DOHH2 (cell line): Measurements from ENCODE around the gene FKBP5.

Source experiments
- H3F3A ChIP-seq: fragments of 200-600 bp; sonication (generic), shearing (Covaris generic); 2 replicates; pipeline ENCODE4 v1.6.0; 2016; ENCODE audit warnings: antibody characterized with exemption, mild to moderate bottlenecking; ENCODE audit not compliant: control insufficient read depth, insufficient read depth
- H3K27ac ChIP-seq: fragments of 200-600 bp; sonication (generic); 2 replicates; pipeline ENCODE4 v1.5.1; 2014; ENCODE audit warnings: low read depth, mild to moderate bottlenecking, low read length, moderate library complexity
- H3K27me3 ChIP-seq: fragments of 200-600 bp; sonication (generic); 2 replicates; pipeline ENCODE4 v1.6.1; 2014; ENCODE audit warnings: mild to moderate bottlenecking, low read length, mixed read lengths; ENCODE audit not compliant: control insufficient read depth
- H3K36me3 ChIP-seq: fragments of 200-600 bp; sonication (generic); 2 replicates; pipeline ENCODE4 v1.6.1; 2014; ENCODE audit warnings: mild to moderate bottlenecking, low read length, moderate library complexity, mixed read lengths; ENCODE audit not compliant: control insufficient read depth
- H3K4me1 ChIP-seq: fragments of 200-600 bp; sonication (generic); 2 replicates; pipeline ENCODE4 v1.6.1; 2014; ENCODE audit warnings: mild to moderate bottlenecking, low read length, mixed read lengths; ENCODE audit not compliant: control insufficient read depth
- H3K4me2 ChIP-seq: fragments of 200-600 bp; sonication (generic); 2 replicates; pipeline ENCODE4 v1.6.0; 2014; ENCODE audit warnings: mild to moderate bottlenecking, low read length, moderate library complexity
- H3K4me3 ChIP-seq: fragments of 200-600 bp; sonication (generic); 2 replicates; pipeline ENCODE4 v1.5.1; 2014; ENCODE audit warnings: mild to moderate bottlenecking, low read length, mixed read lengths
- H3K79me2 ChIP-seq: fragments of 200-600 bp; sonication (generic); 2 replicates; pipeline ENCODE4 v1.6.1; 2014; ENCODE audit warnings: mild to moderate bottlenecking, low read length, mixed read lengths; ENCODE audit not compliant: control insufficient read depth
- H3K9me2 ChIP-seq: fragments of 200-600 bp; sonication (generic); replicated peaks from 2 replicates; pipeline ENCODE4 v1.6.1; 2014; ENCODE audit warnings: mild to moderate bottlenecking, low read length, mixed read lengths; ENCODE audit not compliant: control insufficient read depth
- H3K9me3 ChIP-seq: fragments of 200-600 bp; sonication (generic); 2 replicates; pipeline ENCODE4 v1.6.1; 2014; ENCODE audit warnings: antibody characterized with exemption, low read length, mixed read lengths; ENCODE audit not compliant: control insufficient read depth, insufficient read depth
- H4K20me1 ChIP-seq: fragments of 200-600 bp; sonication (generic); 2 replicates; pipeline ENCODE4 v1.6.0; 2014; ENCODE audit warnings: low read depth, mild to moderate bottlenecking, antibody characterized with exemption, low read length, moderate library complexity; ENCODE audit not compliant: control insufficient read depth, insufficient read depth
- CTCF ChIP-seq: fragments of 200-600 bp; sonication (generic); IDR thresholded peaks from one replicate; pipeline ENCODE4 v1.5.1; 2014; ENCODE audit warnings: antibody characterized with exemption, mild to moderate bottlenecking, low read depth, low read length; ENCODE audit not compliant: poor library complexity, severe bottlenecking
- EZH2phosphoT487 ChIP-seq: fragments of 200-600 bp; sonication (generic); IDR thresholded peaks from 2 replicates; pipeline ENCODE4 v1.6.1; 2017; ENCODE audit warnings: borderline replicate concordance, mild to moderate bottlenecking, antibody characterized with exemption, low read length, moderate library complexity, mixed read lengths

FKBP5 gene

GRCh38 chr6:35590622-35591066 is 98.1 kb downstream of the FKBP5 start:
- Histone ChIP-seq H3K4me3 (no peak overlapping the region), H3K9me2 (no peaks in the 10 kb centered on the region), H3K27ac (no peak overlapping the region), H3K79me2 (no peaks in the 10 kb centered on the region), H3K27me3 (no peaks in the 10 kb centered on the region), H3K9me3 (no peaks in the 10 kb centered on the region), H3K4me1 (no peaks in the 10 kb centered on the region), H3K36me3 (peaks cover 82% of the 10 kb centered on the region), H3K4me2 (no peak overlapping the region), H3F3A (peaks cover 6% of the 10 kb centered on the region), H4K20me1 (no peaks in the 10 kb centered on the region)
- TF ChIP-seq EZH2phosphoT487: no peak
- TF ChIP-seq CTCF: no peak

GRCh38 chr6:35589904-35590303 is 98.8 kb downstream of the FKBP5 start:
- no peak overlapping the region for H3K4me2 ChIP-seq
- no peaks in the 10 kb centered on the region for H3K9me2 ChIP-seq
- H3K9me3 ChIP-seq: no peaks in the 10 kb centered on the region
- H3K27me3 ChIP-seq: no peaks in the 10 kb centered on the region
- no peaks in the 10 kb centered on the region for H3K79me2 ChIP-seq
- H4K20me1 ChIP-seq: no peaks in the 10 kb centered on the region
- peaks cover 11% of the 10 kb centered on the region for H3F3A ChIP-seq
- H3K27ac ChIP-seq: no peak overlapping the region
- no peaks in the 10 kb centered on the region for H3K4me1 ChIP-seq
- H3K36me3 ChIP-seq: peaks cover 76% of the 10 kb centered on the region
- H3K4me3 ChIP-seq: no peak overlapping the region
- TF ChIP-seq CTCF (no peak), EZH2phosphoT487 (no peak)

GRCh38 chr6:35589201-35589739 is 99.4 kb downstream of the FKBP5 start:
- Histone ChIP-seq H4K20me1 (no peaks in the 10 kb centered on the region), H3K79me2 (no peaks in the 10 kb centered on the region), H3F3A (peaks cover 15% of the 10 kb centered on the region), H3K36me3 (peaks cover 72% of the 10 kb centered on the region), H3K9me2 (no peaks in the 10 kb centered on the region), H3K4me2 (no peak overlapping the region), H3K9me3 (no peaks in the 10 kb centered on the region), H3K27me3 (no peaks in the 10 kb centered on the region), H3K4me1 (no peaks in the 10 kb centered on the region), H3K27ac (no peak overlapping the region), H3K4me3 (no peak overlapping the region)
- TF ChIP-seq CTCF (no peak), EZH2phosphoT487 (no peak)
